ENCODE measurements around the gene MKLN1.
"Not testable (repeated sequence)": the region's sequence is repeated elsewhere in the genome, so short reads cannot be mapped to it uniquely, and the experiment has no call there.

MKLN1 gene

GRCh38 chr7:131312838-131313237, 14.8 kb upstream of the MKLN1 start:
- no peak for DNase-seq (ENCODE audit: low spot score)

DNA sequence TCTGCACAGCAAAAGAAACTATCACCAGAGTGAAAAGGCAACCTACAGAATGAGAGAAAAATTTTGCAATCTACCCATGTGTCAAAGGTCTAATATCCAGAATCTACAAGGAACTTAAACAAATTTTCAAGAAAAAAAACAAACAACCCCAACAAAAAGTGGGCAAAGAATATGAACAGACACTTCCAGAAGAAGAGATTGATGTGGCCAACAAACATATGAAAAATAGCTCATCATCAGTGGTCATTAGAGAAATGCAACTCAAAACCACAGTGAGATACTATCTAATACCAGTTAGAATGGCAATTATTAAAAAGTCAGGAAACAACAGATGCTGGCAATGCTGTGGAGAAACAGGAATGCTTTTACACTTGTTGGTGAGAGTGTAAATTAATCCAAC, 7.1 kb upstream of the MKLN1 start:
- DNase-seq (ENCODE audit: low spot score) = no peak

GRCh38 chr7:131321656-131322055, 6.0 kb upstream of the MKLN1 start:
- no peak for DNase-seq (ENCODE audit: low spot score)

DNA sequence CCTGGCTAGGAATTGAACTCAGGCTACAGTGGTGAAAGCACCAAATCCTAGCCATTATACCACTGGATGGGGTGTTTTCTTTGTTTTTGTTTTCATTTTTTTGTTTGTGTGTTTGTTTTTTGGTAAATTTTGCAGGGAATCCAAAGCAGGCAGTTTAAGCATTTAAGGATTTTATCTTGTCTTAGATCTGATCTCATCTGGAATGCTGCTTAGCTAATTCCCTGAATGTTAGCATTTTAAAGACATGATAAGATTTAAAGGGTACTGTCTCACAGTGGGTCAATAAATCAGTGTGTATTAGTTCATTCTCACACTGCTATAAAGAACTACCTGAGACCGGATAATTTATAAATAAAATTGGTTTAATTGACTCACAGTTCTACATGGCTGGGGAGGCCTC, 5.6 kb upstream of the MKLN1 start:
- no peak for DNase-seq (ENCODE audit: low spot score)

DNA sequence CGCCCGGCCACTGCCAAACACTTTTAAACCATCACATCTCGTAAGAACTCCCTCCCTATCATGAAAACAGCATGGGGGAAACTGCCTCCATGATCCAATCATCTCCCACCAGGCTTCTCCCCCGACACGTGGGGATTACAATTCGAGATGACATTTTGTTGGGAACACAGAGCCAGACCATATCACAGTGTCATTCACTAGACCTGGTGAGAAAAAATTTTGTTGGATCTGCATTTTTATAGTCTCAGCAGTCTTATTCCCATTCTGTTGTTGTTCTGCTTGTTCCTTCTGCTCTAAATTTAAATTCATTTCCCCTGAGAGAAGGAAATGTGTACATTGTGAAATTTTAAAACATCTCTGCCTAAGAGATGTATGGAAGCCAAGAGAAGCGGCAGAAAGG, 4.8 kb upstream of the MKLN1 start:
- DNase-seq (ENCODE audit: low spot score) = no peak

DNA sequence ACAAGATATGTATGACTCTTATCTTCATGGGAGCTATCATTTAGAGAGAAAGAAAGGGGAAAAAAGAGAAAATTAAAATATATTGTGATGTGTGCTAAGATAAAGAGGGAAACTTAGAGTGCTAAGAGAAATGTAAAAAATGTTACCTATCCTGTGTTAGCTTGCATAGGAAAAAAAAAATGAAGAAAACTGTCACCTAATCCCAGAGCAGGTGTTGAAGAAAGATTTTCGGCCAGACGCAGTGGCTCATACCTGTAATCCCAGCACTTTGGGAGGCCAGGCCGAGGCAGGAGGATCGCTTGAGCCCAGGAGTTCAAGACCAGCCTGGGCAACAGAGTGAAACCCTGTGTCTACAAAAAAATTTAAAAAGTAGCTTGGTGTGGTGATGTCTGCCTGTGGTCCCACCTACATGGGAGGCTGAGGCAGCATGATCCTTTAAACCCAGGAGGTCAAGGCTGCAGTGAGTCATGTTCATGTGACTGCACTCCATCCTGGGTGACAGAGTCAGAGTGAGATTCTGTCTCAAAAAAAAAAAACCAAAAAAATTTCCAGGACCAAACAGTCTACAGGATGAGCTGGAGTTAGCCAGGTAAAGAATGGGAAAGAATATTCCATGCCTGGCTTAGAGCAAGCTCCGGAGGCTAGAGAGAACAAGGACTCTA, 2.4 kb upstream of the MKLN1 start:
- DNase-seq (ENCODE audit: low spot score) = no peak

- DNase-seq (ENCODE audit: low spot score) = no peak
These were observed 1.1 kb upstream of the MKLN1 start for GRCh38 chr7:131326576-131326975.

- peak; percentile 53 for DNase-seq (ENCODE audit: low spot score)
These were observed 539 bp upstream of the MKLN1 start for GRCh38 chr7:131327049-131327625.

GRCh38 chr7:131328377-131329175, 900 bp downstream of the MKLN1 start:
- DNase-seq (ENCODE audit: low spot score) = no peak

GRCh38 chr7:131329176-131329570, 1.5 kb downstream of the MKLN1 start:
- DNase-seq (ENCODE audit: low spot score) = no peak

DNA sequence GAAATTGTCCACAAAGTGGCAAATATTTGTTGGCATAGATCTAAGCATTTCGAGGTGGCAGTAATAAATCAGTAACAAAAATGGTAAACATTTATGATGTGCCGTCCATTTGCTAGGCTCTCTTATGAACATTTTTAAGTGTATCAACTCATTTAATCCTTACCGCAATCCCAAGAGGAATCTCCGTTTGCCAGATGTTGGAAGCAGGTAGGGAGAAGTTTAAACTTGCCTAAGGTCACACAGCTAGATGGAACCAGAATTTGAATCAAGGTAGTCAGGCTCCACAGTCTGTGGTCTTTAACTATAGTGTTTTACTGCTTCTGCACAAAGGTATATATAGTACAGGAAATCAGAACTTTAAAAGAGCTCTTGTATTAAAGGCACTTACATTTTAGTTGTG, 2.6 kb downstream of the MKLN1 start:
- DNase-seq (ENCODE audit: low spot score) = no peak

GRCh38 chr7:131331806-131332205, 4.1 kb downstream of the MKLN1 start:
- no peak for DNase-seq (ENCODE audit: low spot score)

DNA sequence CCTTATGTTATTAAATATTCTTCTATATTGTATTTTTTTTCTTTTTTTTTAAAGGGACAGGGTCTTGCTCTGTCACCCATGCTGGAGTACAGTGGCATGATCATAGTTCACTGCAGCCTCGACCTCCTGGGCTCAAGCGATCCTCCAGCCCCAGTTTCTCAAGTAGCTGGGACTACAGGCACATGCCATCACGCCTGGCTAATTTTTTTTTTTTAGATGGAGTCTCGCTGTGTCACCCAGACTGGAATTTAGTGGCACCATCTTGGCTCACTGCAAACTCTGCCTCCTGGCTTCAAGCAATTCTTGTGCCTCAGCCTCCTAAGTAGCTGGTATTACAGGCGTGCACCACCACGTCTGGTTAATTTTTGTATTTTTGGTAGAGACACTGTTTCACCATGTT, 5.1 kb downstream of the MKLN1 start:
- DNase-seq (ENCODE audit: low spot score) = not testable (repeated sequence)

DNA sequence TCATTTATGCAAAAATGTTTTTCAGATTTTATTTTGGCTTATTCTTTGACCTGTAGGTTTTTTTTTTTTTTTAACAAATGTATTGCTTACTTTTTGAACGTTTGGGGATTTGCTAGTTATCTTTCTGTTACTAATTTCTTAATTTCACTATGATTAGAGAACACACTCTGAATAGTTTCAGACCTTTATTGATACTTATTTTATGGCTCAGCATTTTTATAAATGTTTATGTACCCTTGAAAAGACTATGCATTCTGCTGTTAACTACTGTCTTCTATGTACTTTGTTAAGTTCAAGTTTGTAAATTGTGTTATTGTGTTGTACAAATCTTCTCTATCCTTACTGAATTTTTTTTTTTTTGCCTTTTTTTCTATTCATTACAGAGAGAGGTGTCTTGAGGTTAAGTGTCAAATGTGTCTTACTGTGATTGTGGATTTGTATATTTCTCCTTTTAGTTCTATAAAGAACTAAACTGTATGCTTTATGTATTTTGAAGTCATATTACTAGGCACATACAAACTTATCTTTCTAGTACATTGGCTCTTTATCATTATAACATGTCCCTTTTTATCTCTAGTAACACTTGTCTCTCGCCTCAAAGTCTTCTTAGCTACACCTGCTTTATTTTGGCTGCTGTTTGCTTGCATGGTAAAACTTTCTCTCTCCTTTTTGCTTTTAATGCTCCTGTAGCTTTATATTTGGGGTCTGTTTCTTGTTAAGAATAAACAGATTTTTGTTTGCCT, 8.1 kb downstream of the MKLN1 start:
- no peak for DNase-seq (ENCODE audit: low spot score)

- DNase-seq (ENCODE audit: low spot score) = no peak
These were observed 9.3 kb downstream of the MKLN1 start for GRCh38 chr7:131336956-131337355.

DNA sequence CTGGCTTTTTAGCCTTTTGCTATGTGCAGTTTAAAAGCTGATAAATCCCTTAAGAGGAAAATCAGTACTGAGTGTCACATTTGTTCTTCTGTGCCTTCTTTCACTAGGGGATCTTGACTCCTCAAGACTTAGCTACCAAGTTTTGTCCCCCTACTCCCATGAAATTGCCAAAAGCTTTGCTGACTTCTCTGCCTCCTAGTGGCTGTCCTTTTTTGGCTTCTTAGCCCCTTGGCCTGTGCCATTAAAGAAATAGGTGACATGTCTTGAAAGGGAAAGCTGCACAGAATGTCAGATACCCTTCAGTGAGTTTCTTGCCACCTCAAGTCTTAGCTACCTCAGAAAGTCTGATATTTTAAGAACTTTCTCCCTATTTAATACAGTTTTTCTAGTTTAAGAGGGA, 10.5 kb downstream of the MKLN1 start:
- no peak for DNase-seq (ENCODE audit: low spot score)

GRCh38 chr7:131338691-131339390, 11.2 kb downstream of the MKLN1 start:
- DNase-seq (ENCODE audit: low spot score) = no peak

DNA sequence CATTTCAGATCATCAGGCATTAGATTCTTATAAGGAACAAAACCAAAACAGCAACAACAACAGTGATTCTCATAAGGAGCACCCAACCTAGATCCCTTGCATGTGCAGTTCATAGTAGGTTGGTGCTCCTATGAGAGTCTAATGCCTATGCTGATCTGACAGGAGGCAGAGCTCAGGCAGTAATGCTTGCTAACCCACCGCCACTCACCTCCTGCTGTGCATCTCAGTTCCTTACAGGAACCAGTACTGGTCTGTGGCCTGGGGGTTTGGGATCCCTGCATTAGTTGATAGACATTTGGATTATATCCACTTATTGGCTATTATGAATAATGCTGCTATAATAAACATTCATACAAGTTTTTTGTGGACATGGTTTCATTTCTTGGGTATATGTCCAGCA, 14.0 kb downstream of the MKLN1 start:
- no peak for DNase-seq (ENCODE audit: low spot score)

DNA sequence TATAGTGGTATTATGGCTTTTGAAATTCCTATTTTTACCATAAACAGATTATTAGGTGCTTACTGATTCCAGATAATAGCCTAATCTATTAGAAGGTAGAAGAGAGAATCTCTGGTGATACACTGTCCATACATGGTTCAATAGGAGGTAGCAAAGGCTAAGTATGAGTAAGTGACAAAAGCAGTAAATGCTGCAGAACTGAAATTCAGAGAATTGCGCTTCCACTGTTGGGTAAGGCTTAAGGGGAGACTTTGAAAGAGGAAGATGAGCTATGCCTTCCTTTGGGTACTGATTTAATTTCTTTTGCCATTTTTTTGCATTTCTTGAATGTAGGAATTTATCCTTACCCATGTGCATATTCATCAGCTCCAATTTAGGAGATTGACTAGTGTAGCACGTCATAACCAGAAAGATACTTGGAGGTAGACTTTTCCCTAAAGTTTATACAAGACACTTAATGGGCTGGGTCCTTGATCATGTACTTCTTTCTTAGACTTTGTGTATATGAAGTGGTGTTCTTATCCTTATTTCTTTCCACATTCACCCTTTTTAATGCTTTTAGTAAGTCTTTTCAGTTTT, 15.3 kb downstream of the MKLN1 start:
- DNase-seq (ENCODE audit: low spot score) = no peak

GRCh38 chr7:131346885-131347592, 19.4 kb downstream of the MKLN1 start:
- peak; percentile 32 for DNase-seq (ENCODE audit: low spot score)

DNA sequence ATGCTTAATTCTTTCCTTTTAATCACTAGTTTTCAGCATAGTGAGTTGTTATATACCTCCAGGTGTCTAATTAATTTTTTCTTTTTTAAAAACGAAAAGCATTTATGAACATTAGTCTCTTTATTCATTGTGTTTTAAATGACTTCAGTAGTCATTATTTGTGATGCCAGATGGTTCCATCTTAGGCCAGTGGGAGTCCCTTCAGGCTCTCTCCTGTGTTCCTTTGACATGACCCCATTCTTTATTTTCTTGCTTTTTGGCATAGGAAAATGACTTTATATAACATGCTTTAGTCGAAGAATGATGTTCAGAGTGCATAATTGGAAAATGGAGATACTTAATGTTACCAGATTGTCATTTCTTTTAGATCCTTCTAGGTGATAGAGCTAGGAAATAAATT, 24.4 kb downstream of the MKLN1 start:
- DNase-seq (ENCODE audit: low spot score) = no peak

Measured in D341Med (cell line).